GM21723 (cell line): ENCODE data around the gene ALOX15.
"Not testable (repeated sequence)": the region's sequence is repeated elsewhere in the genome, so short reads cannot be mapped to it uniquely, and the experiment has no call there.

ENCODE experiments used
- ATAC-seq: cut with Tn5 transposase; IDR thresholded peaks from one replicate; pipeline ENCODE4 v1.9.1; 2021; ENCODE audit warnings: mild to moderate bottlenecking, moderate library complexity; ENCODE audit not compliant: unreplicated experiment

Gene ALOX15

GRCh38 chr17:4641297-4642195 lies at the start of gene ALOX15:
ALOX15 (minus strand) TSS chr17:4641678; CDS start chr17:4641651, 27 bp downstream.
- ATAC-seq, result no peak

- no peak for ATAC-seq
Observed at GRCh38 chr17:4690745-4691144, 49.3 kb upstream of the ALOX15 start.

- not testable (repeated sequence) for ATAC-seq
Observed at GRCh38 chr17:4689872-4690271, 48.4 kb upstream of the ALOX15 start.

- ATAC-seq, result not testable (repeated sequence)
Observed at GRCh38 chr17:4683739-4684138, 42.3 kb upstream of the ALOX15 start.

GRCh38 chr17:4679658-4680057 lies 38.2 kb upstream of the ALOX15 start:
- no peak for ATAC-seq

GRCh38 chr17:4678448-4679026 lies 37.1 kb upstream of the ALOX15 start:
- ATAC-seq, result no peak

GRCh38 chr17:4676791-4677190 lies 35.3 kb upstream of the ALOX15 start:
- ATAC-seq, result no peak

GRCh38 chr17:4675791-4676190 lies 34.3 kb upstream of the ALOX15 start:
- no peak for ATAC-seq

GRCh38 chr17:4674685-4674998 lies 33.2 kb upstream of the ALOX15 start:
- no peak for ATAC-seq

GRCh38 chr17:4673986-4674684 lies 32.7 kb upstream of the ALOX15 start:
- no peak for ATAC-seq

GRCh38 chr17:4673169-4673568 lies 31.7 kb upstream of the ALOX15 start:
- ATAC-seq, result no peak

GRCh38 chr17:4672751-4673150 lies 31.3 kb upstream of the ALOX15 start:
- no peak for ATAC-seq

GRCh38 chr17:4672055-4672630 lies 30.7 kb upstream of the ALOX15 start:
- ATAC-seq, result no peak

GRCh38 chr17:4667166-4667565 lies 25.7 kb upstream of the ALOX15 start:
- no peak for ATAC-seq

GRCh38 chr17:4666296-4666695 lies 24.8 kb upstream of the ALOX15 start:
- no peak for ATAC-seq

- no peak for ATAC-seq
Observed at GRCh38 chr17:4665027-4665426, 23.5 kb upstream of the ALOX15 start.

GRCh38 chr17:4664230-4664629 lies 22.8 kb upstream of the ALOX15 start:
- no peak for ATAC-seq

GRCh38 chr17:4663711-4664110 lies 22.2 kb upstream of the ALOX15 start:
- no peak for ATAC-seq

GRCh38 chr17:4658478-4659305 lies 17.2 kb upstream of the ALOX15 start:
- ATAC-seq, result no peak

GRCh38 chr17:4657678-4658077 lies 16.2 kb upstream of the ALOX15 start:
- no peak for ATAC-seq

GRCh38 chr17:4655933-4656332 lies 14.5 kb upstream of the ALOX15 start:
- not testable (repeated sequence) for ATAC-seq
